ENCODE measurements around the gene TMEM45B. TPM values are rescaled to one million over a fixed set of nuclear protein-coding genes. Genes with fewer than 3 reads are reported as not detected.

TMEM45B gene
- total and polyA plus RNA-seq, 11 donors: 0.04 TPM; not detected in 10

DNA sequence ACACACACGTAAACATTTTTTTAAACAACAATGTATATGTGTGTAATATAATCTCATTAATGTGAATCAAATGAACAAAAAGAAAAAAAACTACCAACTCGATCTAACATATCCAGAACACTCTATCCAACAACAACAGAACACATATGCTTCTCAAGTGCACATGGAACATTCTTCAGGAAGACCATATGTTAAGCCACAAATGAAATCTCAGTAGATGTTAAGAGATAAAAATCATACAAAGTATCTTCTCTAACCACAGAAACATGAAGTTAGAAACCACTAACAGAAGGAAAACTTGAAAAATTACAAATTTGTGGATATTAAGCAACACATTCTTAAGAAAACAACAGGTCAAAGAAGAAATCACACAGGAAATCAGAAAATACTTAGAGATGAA is 25.5 kb upstream of the TMEM45B start:
- Histone ChIP-seq H3K27me3 (peaks cover 0 to 14% (median 0%) of the 10 kb centered on the region in 9 donors), H3K36me3 (no peaks in the 10 kb centered on the region), H3K9me3 (peaks cover 0 to 6% (median 0%) of the 10 kb centered on the region in 12 donors), H3K27ac (no peak overlapping the region), H3K4me1 (peaks cover 0 to 6% (median 0%) of the 10 kb centered on the region in 12 donors), H3K4me3 (no peak overlapping the region)
- ATAC-seq (no peak), DNase-seq (no peak)
- TF ChIP-seq, protein P1, sequence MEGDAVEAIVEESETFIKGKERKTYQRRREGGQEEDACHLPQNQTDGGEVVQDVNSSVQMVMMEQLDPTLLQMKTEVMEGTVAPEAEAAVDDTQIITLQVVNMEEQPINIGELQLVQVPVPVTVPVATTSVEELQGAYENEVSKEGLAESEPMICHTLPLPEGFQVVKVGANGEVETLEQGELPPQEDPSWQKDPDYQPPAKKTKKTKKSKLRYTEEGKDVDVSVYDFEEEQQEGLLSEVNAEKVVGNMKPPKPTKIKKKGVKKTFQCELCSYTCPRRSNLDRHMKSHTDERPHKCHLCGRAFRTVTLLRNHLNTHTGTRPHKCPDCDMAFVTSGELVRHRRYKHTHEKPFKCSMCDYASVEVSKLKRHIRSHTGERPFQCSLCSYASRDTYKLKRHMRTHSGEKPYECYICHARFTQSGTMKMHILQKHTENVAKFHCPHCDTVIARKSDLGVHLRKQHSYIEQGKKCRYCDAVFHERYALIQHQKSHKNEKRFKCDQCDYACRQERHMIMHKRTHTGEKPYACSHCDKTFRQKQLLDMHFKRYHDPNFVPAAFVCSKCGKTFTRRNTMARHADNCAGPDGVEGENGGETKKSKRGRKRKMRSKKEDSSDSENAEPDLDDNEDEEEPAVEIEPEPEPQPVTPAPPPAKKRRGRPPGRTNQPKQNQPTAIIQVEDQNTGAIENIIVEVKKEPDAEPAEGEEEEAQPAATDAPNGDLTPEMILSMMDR (IDR thresholded peaks at IDR 0.05): no peak
- no peak for TF ChIP-seq POLR2A (IDR thresholded peaks at IDR 0.05)
- intact Hi-C loops (cut with DNase I): loop anchor here in 1 of 10 donors (5.0 kb wide), 1 partner anchor 52 kb away; no protein-coding TSS in a partner anchor
- 54 to 80% (median 74%) methylated on average over 2 of the region's 2 CpGs for WGBS, 4 donors

- peaks cover 0 to 6% (median 0%) of the 10 kb centered on the region in 12 donors for H3K4me1 ChIP-seq
- no peaks in the 10 kb centered on the region for H3K36me3 ChIP-seq
- no peak overlapping the region for H3K4me3 ChIP-seq
- H3K27ac ChIP-seq: no peak overlapping the region
- TF ChIP-seq, protein P1 (IDR thresholded peaks at IDR 0.05): no peak
- TF ChIP-seq POLR2A (IDR thresholded peaks at IDR 0.05): no peak
- ATAC-seq: no peak
- intact Hi-C loops (cut with DNase I): loop anchor here in 1 of 10 donors (5.0 kb wide), 1 partner anchor 51 kb away; no protein-coding TSS in a partner anchor
- 91 to 98% (median 97%) methylated on average over 2 of the region's 2 CpGs for WGBS, 4 donors
- H3K9me3 ChIP-seq: peaks cover 0 to 9% (median 0%) of the 10 kb centered on the region in 12 donors
- peaks cover 0 to 10% (median 0%) of the 10 kb centered on the region in 9 donors for H3K27me3 ChIP-seq
- DNase-seq: no peak
Observed at GRCh38 chr11:129791515-129791914, 24.1 kb upstream of the TMEM45B start.

GRCh38 chr11:129792663-129793062 is 23.0 kb upstream of the TMEM45B start:
- H3K4me3 ChIP-seq: no peak overlapping the region
- intact Hi-C loops (cut with DNase I): loop anchor here in 1 of 10 donors (5.0 kb wide), 1 partner anchor 50 kb away; no protein-coding TSS in a partner anchor
- TF ChIP-seq POLR2A (IDR thresholded peaks at IDR 0.05): no peak
- TF ChIP-seq, protein P1 (IDR thresholded peaks at IDR 0.05): no peak
- no peaks in the 10 kb centered on the region for H3K36me3 ChIP-seq
- peaks cover 0 to 6% (median 0%) of the 10 kb centered on the region in 12 donors for H3K4me1 ChIP-seq
- DNase-seq (no peak), ATAC-seq (no peak)
- no peak overlapping the region for H3K27ac ChIP-seq
- peaks cover 0 to 9% (median 0%) of the 10 kb centered on the region in 12 donors for H3K9me3 ChIP-seq
- peaks cover 0 to 3% (median 0%) of the 10 kb centered on the region in 9 donors for H3K27me3 ChIP-seq
- 59 to 78% (median 75%) methylated on average over 4 of the region's 4 CpGs for WGBS, 4 donors

DNA sequence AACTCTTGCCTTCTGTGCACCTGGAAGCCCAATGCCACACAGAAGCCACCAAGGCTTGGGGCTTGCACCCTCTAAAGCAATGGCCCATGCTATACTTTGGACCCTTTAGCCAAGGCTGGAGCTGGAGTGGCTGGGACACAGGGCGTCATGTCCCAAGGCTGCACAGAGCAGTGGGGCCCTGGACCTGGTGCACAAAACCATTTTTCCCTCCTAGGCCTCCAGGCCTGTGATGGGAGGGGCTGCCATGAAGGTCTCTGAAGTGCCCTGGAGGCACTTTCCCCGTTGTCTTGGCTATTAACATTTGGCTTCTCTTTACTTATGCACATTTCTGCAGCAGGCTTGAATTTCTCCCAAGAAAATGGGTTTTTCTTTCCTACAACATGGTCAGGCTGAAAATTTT is 20.6 kb upstream of the TMEM45B start:
- TF ChIP-seq, protein P1 (IDR thresholded peaks at IDR 0.05): no peak
- TF ChIP-seq POLR2A (IDR thresholded peaks at IDR 0.05): no peak
- Histone ChIP-seq H3K4me1 (peaks cover 0 to 5% (median 0%) of the 10 kb centered on the region in 12 donors), H3K27ac (no peak overlapping the region), H3K9me3 (peaks cover 0 to 20% (median 9%) of the 10 kb centered on the region in 12 donors), H3K27me3 (peaks cover 0 to 3% (median 0%) of the 10 kb centered on the region in 9 donors), H3K4me3 (no peak overlapping the region), H3K36me3 (no peaks in the 10 kb centered on the region)
- DNase-seq (no peak), ATAC-seq (no peak)
- WGBS, 4 donors: 35 to 73% (median 39%) methylated on average over 2 of the region's 2 CpGs
- intact Hi-C loops (cut with DNase I): no loop called here
